ENCODE measurements around the gene EVI2B.

GRCh38 chr17:31275116-31275515 is 38.7 kb downstream of the EVI2B start:
- TF ChIP-seq CTCF (optimal IDR thresholded peaks at IDR 0.05 in 1 of 3, IDR thresholded peaks at IDR 0.05 in 1 of 3, conservative IDR thresholded peaks at IDR 0.05 in 1 of 3; ENCODE audit: extremely low read depth in 1 of 3, insufficient read depth in 2 of 3, low read length in 3 of 3) (no peak), EZH2 (IDR thresholded peaks at IDR 0.05; ENCODE audit: low read length) (no peak)
